ENCODE data around the gene COL28A1.
"Not testable (repeated sequence)": the region's sequence is repeated elsewhere in the genome, so short reads cannot be mapped to it uniquely, and the experiment has no call there.

Gene COL28A1

DNA sequence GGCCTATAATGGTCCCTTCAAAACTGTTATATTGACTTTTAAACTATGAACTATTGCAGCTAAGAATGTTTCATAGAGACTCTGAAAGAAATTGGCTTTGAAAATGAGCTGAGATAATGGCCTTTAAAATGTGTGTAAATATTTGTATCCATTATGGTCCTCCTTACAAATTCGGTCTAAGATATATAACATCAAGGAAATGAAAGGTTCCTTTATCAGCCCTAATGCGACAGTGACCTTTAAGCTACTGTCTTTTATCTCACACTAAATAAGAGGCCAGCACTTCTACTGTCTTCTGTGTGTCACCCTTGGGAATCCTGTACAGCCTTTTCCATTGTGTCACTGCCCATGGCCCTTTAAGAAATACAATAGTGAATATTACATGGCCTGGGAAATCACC, 19.5 kb downstream of the COL28A1 start:
- DNase-seq, result no peak

DNA sequence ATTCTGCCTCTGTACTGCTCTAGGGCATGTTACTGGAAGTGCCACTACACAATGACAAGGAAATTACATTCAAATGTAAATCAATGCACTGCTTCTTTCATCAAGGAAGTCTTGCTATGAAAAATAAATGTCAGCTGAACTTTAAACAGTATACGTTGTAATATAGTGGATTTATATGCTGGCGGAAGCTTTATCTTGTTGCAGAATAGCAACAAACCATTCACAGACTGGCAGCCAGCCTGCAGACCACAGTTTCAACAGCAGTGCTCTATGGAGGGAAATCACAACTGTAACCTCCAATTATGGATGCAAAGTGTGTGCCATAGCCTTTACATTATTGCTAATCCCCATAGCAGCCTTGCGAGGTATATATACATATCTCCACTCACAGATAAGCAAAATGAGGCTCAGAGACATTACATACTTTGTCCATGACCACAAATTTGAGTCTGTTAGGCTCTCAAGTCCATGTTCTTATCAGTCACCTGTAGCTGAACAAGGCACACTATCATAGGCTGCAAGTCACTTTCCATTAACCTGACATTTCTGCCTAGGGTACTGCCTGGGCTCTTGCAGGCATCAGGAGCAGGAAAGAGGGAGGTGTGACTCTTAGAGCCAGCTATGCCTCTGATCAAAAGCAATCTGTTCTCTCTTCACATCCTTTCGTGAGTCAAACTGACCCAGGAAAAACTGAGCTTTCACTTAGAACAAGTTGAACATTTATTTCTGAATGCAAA, 22.6 kb downstream of the COL28A1 start:
- no peak for DNase-seq

DNA sequence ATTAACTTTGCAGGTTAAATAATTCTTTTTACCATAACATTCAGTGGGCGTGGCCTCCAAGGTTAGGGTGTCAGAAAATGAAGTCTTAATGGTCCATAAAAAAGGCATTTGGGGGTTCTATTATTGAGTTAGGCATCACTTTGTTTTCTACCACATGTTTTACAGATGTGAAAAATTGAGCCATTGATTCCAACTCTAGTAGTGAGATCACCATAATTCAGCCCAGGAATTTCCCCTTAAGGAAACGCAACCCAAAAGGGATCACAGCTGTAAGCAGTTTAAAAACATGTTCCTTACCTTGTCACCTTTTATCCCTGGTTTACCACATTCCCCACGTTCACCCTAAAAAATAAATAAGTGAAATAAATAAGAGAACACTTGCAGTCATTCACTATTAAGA, 24.9 kb downstream of the COL28A1 start:
- no peak for DNase-seq

DNA sequence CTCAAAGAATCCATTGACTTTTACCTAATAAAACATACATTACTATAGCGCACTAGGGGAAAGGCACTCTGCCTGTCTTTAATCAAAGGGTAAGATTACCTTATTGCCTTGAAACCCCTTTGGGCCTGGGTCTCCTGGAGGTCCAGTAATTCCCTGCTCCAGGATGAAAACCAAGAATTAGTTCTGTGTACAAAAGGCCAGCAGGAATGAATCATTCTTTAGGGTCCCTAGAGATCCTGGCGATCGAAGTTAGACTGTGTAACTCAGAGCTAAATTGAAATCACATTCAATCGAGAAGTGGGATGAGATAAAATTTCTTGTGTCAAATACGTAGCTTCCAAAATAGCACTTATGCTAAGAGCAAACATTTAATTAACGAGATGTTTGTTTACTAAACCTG, 29.8 kb downstream of the COL28A1 start:
- DNase-seq, result no peak

DNA sequence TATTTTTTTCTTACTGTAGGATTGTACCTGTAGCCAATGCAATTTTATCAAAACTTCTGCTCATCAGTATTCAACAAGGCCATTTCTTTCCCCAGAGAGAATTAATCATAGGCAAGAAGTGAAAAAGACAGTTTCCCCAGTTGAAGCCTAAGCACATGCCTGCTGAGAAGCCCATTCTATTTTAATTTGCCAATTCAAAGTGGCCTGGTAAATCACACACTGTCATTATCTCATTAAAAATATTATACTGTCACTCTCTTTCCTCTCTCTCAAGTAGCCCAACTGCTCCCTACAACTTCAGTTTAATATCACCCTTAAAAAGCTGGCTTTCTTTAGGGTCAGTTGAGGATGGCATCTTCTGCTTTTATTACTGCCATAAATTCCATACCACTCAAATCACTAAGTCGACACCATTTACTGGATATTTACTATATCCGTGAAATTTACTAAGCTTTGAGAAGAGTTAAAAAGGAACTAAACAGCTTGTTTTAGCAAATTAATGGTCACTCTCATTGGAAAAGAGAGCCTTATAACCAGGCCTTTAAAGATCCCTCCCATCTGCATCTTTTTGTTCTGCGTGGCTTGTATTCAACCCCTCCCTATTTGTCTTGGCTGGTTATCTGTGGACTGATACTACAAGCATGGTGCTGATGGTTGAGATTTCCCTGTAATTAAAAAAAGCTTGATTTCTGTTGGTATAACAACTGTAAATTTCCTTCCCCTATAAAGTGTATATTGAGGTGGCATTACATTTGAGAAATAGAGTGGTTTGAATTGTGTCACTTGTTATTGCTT, 30.6 kb downstream of the COL28A1 start:
- no peak for DNase-seq

DNA sequence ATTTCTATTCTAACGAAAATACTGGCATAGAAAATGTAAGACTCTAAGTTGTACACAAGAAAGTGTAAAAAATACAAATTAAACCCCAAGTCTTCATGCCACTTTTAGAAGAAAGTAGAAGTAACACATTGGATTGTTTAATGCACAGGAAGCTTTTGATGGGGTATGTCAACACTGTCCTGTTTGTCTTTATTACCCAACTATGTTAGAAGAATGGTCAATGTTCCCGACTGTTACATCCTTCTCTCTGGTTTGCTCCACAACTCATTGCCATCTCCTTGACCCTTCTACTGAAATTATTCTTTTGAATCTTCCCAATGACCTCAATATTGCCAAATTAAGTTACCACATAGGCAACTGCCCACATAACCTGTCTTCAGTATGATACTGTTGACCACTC, 35.8 kb downstream of the COL28A1 start:
- no peak for DNase-seq

DNA sequence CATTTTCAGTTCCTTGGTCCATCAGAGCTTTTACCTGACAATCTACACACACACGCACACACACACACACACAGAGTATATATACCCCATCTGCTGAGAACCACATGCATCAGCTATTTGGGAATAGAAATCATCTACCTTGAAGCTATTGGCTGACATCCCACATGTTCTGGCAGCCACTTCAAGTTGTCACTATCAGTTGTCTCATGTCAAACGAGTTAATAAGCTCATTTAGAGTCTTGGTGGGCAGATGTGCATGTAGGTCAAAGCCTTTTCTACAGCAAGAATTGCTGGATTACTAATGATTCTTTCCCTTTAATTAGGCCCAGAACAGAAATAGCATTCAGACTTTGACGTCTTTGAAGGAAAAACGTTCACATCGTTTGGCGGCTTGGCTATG, 36.8 kb downstream of the COL28A1 start:
- DNase-seq, result peak; percentile 61

DNA sequence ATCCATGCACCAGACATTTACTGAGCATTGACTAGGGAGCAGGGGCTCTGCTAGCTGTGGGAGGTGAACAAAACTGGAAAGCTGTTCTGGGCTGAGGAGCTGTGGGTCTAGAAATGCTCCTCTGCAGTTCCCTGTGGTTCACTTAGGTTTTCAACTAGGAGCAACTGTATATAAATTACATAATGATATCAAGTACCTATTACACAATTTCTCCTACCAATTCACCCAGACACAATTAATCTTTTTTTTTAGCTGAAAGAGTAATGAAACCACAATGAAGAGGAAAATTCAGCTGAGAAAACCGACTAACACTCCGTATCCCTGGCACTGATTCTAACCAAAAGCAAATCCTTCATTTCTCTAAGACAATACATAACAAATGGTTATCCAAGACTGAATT, 39.4 kb downstream of the COL28A1 start:
- no peak for DNase-seq

DNA sequence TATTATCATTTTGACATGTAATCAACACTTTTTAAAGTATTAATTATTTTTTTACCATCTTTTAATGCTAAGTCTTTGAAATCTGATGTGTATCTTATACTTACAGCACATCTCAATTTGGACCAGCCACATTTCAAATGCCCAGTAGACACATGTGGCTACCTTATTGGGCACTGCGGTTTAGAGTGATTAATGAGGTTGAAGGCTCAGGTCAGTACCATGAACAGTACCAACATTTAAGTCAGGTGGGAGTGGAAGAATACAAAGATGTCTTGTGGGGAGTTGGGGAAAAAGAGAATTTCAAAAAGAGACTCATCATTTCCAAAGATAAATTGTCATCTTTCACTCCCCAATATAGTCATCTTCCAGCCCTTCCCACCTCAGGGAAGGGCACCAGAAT, 40.5 kb downstream of the COL28A1 start:
- DNase-seq, result no peak

DNA sequence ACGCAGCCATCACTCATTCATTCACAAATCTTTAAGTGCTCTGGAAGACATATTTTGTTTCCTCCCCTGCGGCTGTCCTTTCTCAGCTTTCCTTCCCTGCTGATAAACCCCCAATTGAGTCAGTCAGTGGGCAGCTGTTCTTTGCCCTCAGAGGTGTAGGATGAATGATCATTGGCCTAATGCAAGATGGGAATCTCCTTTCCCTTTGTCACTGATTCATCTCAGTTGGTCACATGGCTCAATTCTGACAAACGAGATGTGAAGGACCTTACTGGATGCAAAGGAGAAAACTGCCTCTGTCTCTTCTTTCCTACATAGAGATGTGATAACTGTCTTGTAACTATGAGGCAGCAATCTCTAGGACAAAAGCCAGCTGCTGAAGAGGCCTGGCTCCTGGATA, 44.6 kb downstream of the COL28A1 start:
- DNase-seq, result no peak

DNA sequence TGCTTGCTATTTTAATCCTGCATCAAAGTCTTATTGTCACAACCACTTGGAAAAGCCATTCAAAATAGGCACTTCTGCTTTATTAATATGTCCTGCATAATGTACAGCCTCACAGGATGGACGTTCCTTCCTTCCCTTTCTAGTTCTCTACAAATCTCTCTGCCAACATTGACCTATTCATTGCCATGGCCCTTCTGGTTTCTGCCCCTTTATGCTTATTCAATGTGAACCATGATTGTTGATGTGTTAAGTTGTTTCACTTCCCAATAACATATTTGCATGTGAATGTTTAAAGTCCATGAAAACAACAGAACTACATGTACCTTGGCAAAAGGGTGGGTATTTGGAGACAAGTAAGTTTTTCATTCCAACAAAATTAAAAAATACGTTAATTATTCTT, 45.7 kb downstream of the COL28A1 start:
- DNase-seq, result no peak

DNA sequence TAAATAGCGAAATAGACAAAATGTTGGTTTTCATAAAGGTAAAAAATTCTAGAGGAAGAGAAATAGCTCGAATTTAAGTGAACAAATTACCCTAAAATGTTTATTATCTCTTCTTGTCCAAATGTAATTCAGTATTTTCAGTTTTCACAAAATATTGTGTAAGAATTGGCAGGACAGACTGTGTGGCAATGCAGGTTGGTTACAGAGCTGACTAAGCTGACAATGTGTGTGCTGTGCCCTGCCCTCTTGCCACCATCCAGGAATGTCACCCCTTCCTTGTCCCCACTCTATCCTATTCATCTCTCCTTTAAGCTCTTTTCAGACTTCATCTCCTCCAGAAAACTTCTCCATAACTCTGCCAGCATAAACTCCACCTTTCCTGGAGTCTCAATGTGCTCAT, 46.1 kb downstream of the COL28A1 start:
- DNase-seq, result no peak

DNA sequence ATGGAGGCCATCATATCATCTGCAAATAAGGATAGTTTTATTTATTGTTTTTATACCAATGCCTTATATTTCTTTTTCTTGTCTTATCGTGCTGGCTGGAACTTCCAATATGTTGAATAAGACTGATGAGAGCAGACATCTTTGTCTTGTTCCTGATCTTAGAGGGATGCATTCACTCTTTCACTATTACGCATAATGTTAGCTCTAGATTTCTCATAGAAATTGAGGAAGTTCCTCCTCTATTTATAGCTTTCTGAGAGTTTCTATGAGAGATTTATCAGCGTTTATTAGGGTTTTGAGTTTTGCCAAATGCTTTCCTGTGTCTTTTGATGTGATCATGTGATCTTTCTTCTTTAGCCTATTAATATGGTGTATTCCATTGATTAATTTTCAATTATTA, 49.3 kb downstream of the COL28A1 start:
- DNase-seq, result no peak

DNA sequence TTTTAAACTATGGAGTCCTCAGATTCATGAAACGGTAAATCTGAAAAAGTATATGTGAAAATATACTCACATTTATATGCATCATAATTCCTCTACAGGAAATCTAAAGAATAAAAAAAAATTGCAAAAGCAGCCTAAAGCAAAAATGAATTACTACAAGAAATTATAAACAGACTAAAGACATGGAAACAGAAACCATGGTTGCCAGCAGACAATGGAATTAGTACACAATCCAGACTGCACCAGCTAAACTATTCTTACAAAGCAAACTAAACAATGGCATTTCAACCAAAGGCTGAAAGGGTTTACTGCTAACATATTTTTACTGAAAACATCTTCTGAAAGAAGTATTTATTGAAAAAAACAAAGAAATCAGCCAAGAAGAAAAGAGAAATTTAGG, 51.6 kb downstream of the COL28A1 start:
- no peak for DNase-seq

DNA sequence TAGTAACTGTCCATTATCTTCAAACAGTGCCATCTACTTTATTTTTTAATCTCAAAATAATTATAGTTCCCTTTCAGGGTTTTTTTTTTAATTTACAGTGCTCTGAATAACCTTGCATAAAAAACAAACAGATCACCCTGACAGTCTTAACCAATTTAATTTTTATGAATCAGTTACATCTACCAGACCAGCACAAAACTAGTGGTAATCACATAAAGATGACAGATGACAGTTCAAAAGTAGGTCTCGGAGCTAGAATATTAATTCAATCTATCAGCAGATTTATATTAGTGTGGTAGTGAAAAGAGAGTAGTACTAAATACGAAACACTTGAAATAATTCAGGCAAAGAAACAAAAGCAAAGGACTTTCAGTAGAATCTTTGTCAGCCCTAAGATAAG, 53.9 kb downstream of the COL28A1 start:
- no peak for DNase-seq

DNA sequence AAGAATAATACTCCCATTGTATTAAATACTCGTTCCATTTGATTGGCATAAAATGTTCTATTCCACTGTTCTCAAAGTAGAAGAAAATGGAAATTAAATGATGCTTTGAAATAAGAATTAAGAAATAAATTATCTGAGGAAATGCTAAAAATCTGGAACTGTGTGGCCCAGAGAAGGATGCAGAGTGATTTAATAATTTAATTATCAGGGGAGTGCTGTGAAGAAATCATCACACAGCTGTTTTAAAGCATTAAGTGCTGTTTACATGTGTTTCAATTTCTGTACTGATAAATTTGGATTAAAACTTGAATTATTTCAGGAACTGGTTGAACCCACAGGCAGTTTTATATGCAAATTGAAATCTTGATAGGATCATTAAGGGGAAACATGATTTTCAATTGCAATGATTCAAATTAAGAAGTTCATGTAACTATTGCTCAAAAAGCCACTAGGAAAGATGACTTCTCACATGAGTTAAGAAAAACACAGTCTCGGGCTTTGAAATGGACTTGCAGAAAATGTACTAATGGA, 56.3 kb downstream of the COL28A1 start:
- DNase-seq, result no peak

DNA sequence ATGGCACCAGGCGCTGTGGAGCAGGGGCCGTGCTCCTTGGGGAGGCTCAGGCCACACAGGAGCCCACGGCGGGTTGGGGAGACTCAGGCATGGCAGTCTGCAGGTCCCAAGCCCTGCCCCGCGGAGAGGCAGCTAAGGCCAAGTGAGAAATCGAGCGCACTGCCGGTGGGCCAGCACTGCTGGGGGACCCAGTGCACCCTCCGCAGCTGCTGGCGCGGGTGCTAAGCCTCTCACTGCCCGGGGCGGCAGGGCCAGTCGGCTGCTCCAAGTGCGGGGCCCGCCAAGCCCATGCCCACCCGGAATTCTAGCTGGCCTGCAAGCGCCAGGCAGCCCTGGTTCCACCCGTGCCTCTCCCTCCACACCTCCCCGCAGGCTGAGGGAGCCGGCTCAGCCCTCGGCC, 57.1 kb downstream of the COL28A1 start:
- no peak for DNase-seq

DNA sequence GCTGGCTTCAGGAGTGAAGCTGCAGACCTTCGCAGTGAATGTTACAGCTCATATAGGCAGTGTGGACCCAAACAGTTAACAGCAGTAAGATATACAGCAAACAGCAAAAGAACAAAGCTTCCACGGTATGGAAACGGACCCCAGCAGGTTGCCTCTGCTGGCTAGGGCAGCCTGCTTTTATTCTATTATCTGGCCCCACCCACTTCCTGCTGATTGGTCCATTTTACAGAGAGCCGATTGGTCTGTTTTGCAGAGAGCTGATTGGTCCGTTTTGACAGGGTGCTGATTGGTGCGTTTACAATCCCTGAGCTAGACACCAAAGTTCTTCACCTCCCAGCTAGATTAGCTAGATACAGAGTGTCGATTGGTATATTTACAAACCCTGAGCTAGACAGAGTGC, 58.0 kb downstream of the COL28A1 start:
- not testable (repeated sequence) for DNase-seq

DNA sequence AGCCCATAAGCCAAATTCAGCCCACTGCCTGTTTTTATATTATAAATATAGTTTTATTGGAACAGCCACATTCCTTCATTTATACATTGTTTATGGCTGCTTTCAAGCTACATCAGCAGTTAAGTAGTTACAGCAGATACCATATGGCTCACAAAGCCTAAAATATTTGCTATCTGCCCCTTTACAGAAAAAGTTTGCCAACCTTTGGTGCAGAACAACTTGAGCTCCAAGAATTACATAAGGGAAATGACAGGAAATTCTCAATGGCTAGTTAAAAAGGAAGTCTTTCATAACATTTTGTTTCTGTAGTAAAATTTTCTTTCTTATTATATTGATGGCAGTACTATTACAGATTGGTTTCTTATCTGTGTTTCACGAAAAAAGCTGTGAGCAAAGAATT, 59.3 kb downstream of the COL28A1 start:
- no peak for DNase-seq

DNA sequence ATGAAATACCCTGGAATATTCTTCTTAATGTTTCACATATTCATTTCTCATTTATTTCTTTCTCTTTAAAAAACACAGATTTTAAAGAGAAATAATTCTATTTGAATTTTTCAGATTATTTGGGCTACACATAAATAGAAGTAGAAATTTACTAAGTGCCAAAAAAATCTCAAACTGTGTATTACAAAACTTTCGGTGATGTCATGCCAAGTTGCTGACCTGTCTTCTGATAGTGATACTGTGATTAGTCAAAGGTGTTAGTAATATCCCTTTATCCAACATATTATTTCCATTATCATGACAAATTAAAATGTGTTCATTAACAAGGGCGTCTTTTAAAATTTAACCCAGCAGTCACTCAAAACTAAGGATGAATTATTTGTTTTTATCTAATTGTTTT, 60.1 kb downstream of the COL28A1 start:
- no peak for DNase-seq

DNA sequence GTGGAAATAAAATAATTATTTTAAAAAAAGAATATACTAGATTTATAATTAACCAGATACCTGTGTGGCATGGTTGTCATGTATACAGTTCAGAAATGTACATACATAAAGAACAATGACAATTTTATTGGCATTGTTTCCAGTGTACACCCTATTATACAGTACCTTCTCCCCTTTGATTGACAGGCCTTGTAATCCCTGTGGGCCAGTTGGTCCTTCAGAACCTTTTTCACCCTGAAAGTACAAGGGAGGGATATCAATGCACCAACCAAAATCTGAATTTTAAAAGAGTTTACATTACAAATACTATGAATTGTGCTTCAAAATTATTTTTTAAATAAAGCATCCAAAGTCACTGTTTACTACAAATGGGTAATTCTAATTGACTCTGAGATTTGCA, 61.2 kb downstream of the COL28A1 start:
- no peak for DNase-seq

DNA sequence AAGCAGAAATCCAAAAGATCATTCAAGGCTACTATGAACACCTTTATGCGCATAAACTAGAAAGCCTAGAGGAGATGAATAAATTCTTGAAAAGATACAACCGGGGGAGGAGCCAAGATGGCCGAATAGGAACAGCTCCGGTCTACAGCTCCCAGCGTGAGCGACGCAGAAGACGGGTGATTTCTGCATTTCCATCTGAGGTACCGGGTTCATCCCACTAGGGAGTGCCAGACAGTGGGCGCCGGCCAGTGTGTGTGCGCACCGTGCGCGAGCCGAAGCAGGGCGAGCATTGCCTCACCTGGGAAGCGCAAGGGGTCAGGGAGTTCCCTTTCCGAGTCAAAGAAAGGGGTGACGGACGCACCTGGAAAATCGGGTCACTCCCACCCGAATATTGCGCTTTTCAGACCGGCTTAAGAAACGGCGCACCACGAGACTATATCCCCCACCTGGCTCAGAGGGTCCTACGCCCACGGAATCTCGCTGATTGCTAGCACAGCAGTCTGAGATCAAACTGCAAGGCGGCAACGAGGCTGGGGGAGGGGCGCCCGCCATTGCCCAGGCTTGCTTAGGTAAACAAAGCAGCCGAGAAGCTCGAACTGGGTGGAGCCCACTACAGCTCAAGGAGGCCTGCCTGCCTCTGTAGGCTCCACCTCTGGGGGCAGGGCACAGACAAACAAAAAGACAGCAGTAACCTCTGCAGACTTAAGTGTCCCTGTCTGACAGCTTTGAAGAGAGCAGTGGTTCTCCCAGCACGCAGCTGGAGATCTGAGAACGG, 70.5 kb downstream of the COL28A1 start:
- DNase-seq, result not testable (repeated sequence)

DNA sequence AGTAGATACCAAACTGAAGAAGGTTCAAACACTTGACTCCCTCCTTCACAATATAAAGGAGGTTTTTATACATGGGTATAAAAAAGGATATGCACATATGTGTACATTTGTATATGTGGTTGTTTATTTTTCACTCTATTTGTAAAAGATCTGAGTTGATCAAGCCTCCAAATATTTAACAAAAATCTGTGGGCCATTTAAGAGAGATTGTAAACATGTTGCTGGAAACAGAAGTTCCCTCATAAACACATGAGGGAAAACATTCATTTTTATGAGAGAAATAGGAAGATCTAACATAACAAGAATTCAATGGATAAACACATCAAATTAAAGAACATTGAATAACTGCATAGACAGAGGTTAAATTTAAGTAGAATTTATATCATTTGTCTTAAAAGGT, 81.7 kb downstream of the COL28A1 start:
- DNase-seq, result no peak

DNA sequence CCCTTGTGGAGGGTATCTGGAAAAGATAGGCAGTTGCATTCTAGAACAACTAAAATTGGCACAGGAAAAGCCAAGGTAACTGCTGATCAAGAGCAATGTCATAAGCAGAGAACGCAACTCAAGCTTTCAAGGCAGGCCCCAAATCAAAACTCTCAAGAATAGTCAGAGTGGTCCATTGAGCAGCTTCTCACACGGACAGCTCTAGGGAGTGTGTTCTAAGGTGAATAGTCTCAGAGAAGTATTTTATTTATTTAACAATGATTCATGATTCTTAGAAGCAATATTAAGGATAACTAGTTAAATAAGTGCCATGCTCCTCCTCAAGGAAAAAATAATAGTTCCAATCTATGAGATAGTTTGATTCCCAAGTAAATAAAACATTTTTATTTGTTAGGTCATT, 83.0 kb downstream of the COL28A1 start:
- DNase-seq, result no peak
